ENCODE results near the gene MTMR12.
"Not testable (repeated sequence)": the region's sequence is repeated elsewhere in the genome, so short reads cannot be mapped to it uniquely, and the experiment has no call there.

Gene MTMR12

GRCh38 chr5:32303755-32304120 lies 9.0 kb downstream of the MTMR12 start:
- in situ Hi-C loops (cut with MboI; ENCODE audit: low pct_unique_long_range_greater_than_20kb, low sequenced_read_pairs, unreplicated experiment), result no loop called here
- TF ChIP-seq CTCF (IDR thresholded peaks at IDR 0.05; ENCODE audit: extremely low read depth, insufficient read depth, missing control alignments), result no peak
- DNase-seq (ENCODE audit: low spot score), result no peak

GRCh38 chr5:32302835-32303754 lies 9.6 kb downstream of the MTMR12 start:
- no peak for DNase-seq (ENCODE audit: low spot score)
- TF ChIP-seq CTCF (IDR thresholded peaks at IDR 0.05; ENCODE audit: extremely low read depth, insufficient read depth, missing control alignments), result no peak
- in situ Hi-C loops (cut with MboI; ENCODE audit: low pct_unique_long_range_greater_than_20kb, low sequenced_read_pairs, unreplicated experiment), result no loop called here

- TF ChIP-seq CTCF (IDR thresholded peaks at IDR 0.05; ENCODE audit: extremely low read depth, insufficient read depth, missing control alignments), result no peak
- DNase-seq (ENCODE audit: low spot score), result no peak
- in situ Hi-C loops (cut with MboI; ENCODE audit: low pct_unique_long_range_greater_than_20kb, low sequenced_read_pairs, unreplicated experiment), result no loop called here
Measured at GRCh38 chr5:32301891-32302290, 10.8 kb downstream of the MTMR12 start.

GRCh38 chr5:32299059-32299677 lies 13.6 kb downstream of the MTMR12 start:
- no peak for DNase-seq (ENCODE audit: low spot score)
- no peak for TF ChIP-seq CTCF (IDR thresholded peaks at IDR 0.05; ENCODE audit: extremely low read depth, insufficient read depth, missing control alignments)
- in situ Hi-C loops (cut with MboI; ENCODE audit: low pct_unique_long_range_greater_than_20kb, low sequenced_read_pairs, unreplicated experiment), result no loop called here

- no peak for TF ChIP-seq CTCF (IDR thresholded peaks at IDR 0.05; ENCODE audit: extremely low read depth, insufficient read depth, missing control alignments)
- in situ Hi-C loops (cut with MboI; ENCODE audit: low pct_unique_long_range_greater_than_20kb, low sequenced_read_pairs, unreplicated experiment), result no loop called here
- no peak for DNase-seq (ENCODE audit: low spot score)
Measured at GRCh38 chr5:32298059-32298415, 14.7 kb downstream of the MTMR12 start.

- in situ Hi-C loops (cut with MboI; ENCODE audit: low pct_unique_long_range_greater_than_20kb, low sequenced_read_pairs, unreplicated experiment), result no loop called here
- no peak for TF ChIP-seq CTCF (IDR thresholded peaks at IDR 0.05; ENCODE audit: extremely low read depth, insufficient read depth, missing control alignments)
- no peak for DNase-seq (ENCODE audit: low spot score)
Measured at GRCh38 chr5:32297181-32298058, 15.3 kb downstream of the MTMR12 start.

GRCh38 chr5:32295966-32296772 lies 16.6 kb downstream of the MTMR12 start:
- DNase-seq (ENCODE audit: low spot score); in situ Hi-C loops (cut with MboI; ENCODE audit: low pct_unique_long_range_greater_than_20kb, low sequenced_read_pairs, unreplicated experiment): not testable (repeated sequence)
